HepG2 (cell line): ENCODE measurements around the gene GPN2. TPM values are rescaled to one million over a fixed set of nuclear protein-coding genes. Genes with fewer than 3 reads are reported as not detected.
A peak's percentile ranks its signal among the peaks of the same experiment; 100 is the strongest.

Source experiments
- ARID2 ChIP-seq: sonication (generic); formaldehyde crosslinking; IDR thresholded peaks from 2 replicates; pipeline ENCODE4 v1.8.1; 2022; ENCODE audit warnings: mild to moderate bottlenecking, missing genetic modification reagents, borderline replicate concordance
- ARNTL ChIP-seq: sonication (generic); formaldehyde crosslinking; IDR thresholded peaks from 2 replicates; pipeline ENCODE4 v1.4.0; 2020; ENCODE audit warnings: mild to moderate bottlenecking, missing genetic modification reagents
- BRD4 ChIP-seq: sonication (generic); formaldehyde crosslinking; IDR thresholded peaks from 2 replicates; pipeline ENCODE4 v1.4.0; 2020; ENCODE audit warnings: missing genetic modification reagents
- DMAP1 ChIP-seq: IDR thresholded peaks from 2 replicates; pipeline ENCODE4 v1.6.1; 2016
- ELF4 ChIP-seq: sonication (generic); formaldehyde crosslinking; IDR thresholded peaks from 2 replicates; pipeline ENCODE4 v1.5.0; 2020; ENCODE audit warnings: missing genetic modification reagents, mild to moderate bottlenecking, moderate library complexity, borderline replicate concordance
- ETV5 ChIP-seq: IDR thresholded peaks from 2 replicates; pipeline ENCODE4 v1.6.1; 2018; ENCODE audit warnings: missing biosample characterization, missing genetic modification reagents, inconsistent platforms, borderline replicate concordance
- ETV6 ChIP-seq: sonication (generic); formaldehyde crosslinking; conservative IDR thresholded peaks from 2 replicates; pipeline ENCODE4 v1.4.0; 2020; ENCODE audit warnings: missing genetic modification reagents
- FOSL1 ChIP-seq: sonication (generic); formaldehyde crosslinking; IDR thresholded peaks from 2 replicates; pipeline ENCODE4 v1.9.0; 2021; ENCODE audit warnings: missing genetic modification reagents, borderline replicate concordance
- GLMP ChIP-seq: sonication (generic); formaldehyde crosslinking; IDR thresholded peaks from 2 replicates; pipeline ENCODE4 v1.9.0; 2021; ENCODE audit warnings: missing genetic modification reagents, mild to moderate bottlenecking, borderline replicate concordance
- HDAC6 ChIP-seq: fragments of 200-600 bp; sonication (generic); IDR thresholded peaks from 2 replicates; pipeline ENCODE4 v1.7.0; 2017; ENCODE audit warnings: mild to moderate bottlenecking, antibody characterized with exemption, low read length, low read depth
- HNF1B ChIP-seq: sonication (generic); formaldehyde crosslinking; IDR thresholded peaks from 2 replicates; pipeline ENCODE4 v1.5.1; 2020; ENCODE audit warnings: mild to moderate bottlenecking, moderate library complexity, missing genetic modification reagents
- HNRNPK ChIP-seq: fragments of 200-400 bp; formaldehyde crosslinking; IDR thresholded peaks from 2 replicates; pipeline ENCODE4 v1.6.1; 2018; ENCODE audit warnings: low read length, low read depth, moderate library complexity, mild to moderate bottlenecking; ENCODE audit not compliant: poor library complexity, severe bottlenecking
- IRF2 ChIP-seq: IDR thresholded peaks from 2 replicates; pipeline ENCODE4 v1.6.1; 2018; ENCODE audit warnings: missing genetic modification reagents, missing compliant biosample characterization
- ISX ChIP-seq: sonication (generic); formaldehyde crosslinking; conservative IDR thresholded peaks from 2 replicates; pipeline ENCODE4 v1.5.0; 2020; ENCODE audit warnings: missing genetic modification reagents
- KAT7 ChIP-seq: IDR thresholded peaks from 2 replicates; pipeline ENCODE4 v1.6.1; 2018; ENCODE audit warnings: borderline replicate concordance, missing compliant biosample characterization
- NAIF1 ChIP-seq: sonication (generic); formaldehyde crosslinking; IDR thresholded peaks from 2 replicates; pipeline ENCODE4 v1.5.0; 2020; ENCODE audit warnings: mild to moderate bottlenecking, missing genetic modification reagents, borderline replicate concordance
- POLR2AphosphoS2 ChIP-seq: IDR thresholded peaks from 2 replicates; pipeline ENCODE4 v1.6.1; 2011; ENCODE audit warnings: low read depth, low read length, improper control_type of control experiment
- RBM22 ChIP-seq: fragments of 200-400 bp; formaldehyde crosslinking; optimal IDR thresholded peaks from 2 replicates; pipeline ENCODE3; 2017; ENCODE audit warnings: mild to moderate bottlenecking, low read length, moderate library complexity
- SCMH1 ChIP-seq: sonication (generic); formaldehyde crosslinking; IDR thresholded peaks from 2 replicates; pipeline ENCODE4 v1.9.0; 2021; ENCODE audit warnings: missing genetic modification reagents, mild to moderate bottlenecking, borderline replicate concordance
- TAF15 ChIP-seq: fragments of 200-400 bp; formaldehyde crosslinking; IDR thresholded peaks from one replicate; pipeline ENCODE4 v1.6.1; 2018; ENCODE audit warnings: mild to moderate bottlenecking, low read depth, low read length; ENCODE audit not compliant: poor library complexity, severe bottlenecking
- XBP1 ChIP-seq: sonication (generic); formaldehyde crosslinking; IDR thresholded peaks from 2 replicates; pipeline ENCODE4 v1.5.0; 2020; ENCODE audit warnings: missing genetic modification reagents
- ZFP37 ChIP-seq: sonication (generic); formaldehyde crosslinking; IDR thresholded peaks from 2 replicates; pipeline ENCODE4 v1.4.0; 2020; ENCODE audit warnings: missing genetic modification reagents, borderline replicate concordance
- ZIK1 ChIP-seq: sonication (generic); formaldehyde crosslinking; IDR thresholded peaks from 2 replicates; pipeline ENCODE4 v1.5.0; 2020; ENCODE audit warnings: mild to moderate bottlenecking, low read depth, missing genetic modification reagents, borderline replicate concordance
- ZNF234 ChIP-seq: sonication (generic); formaldehyde crosslinking; conservative IDR thresholded peaks from 2 replicates; pipeline ENCODE4 v1.5.1; 2020; ENCODE audit warnings: mild to moderate bottlenecking, missing genetic modification reagents
- ZNF274 ChIP-seq: sonication (generic); formaldehyde crosslinking; IDR thresholded peaks from 2 replicates; pipeline ENCODE4 v1.5.1; 2020; ENCODE audit warnings: mild to moderate bottlenecking, missing genetic modification reagents
- ZNF317 ChIP-seq: sonication (generic); formaldehyde crosslinking; IDR thresholded peaks from 2 replicates; pipeline ENCODE4 v1.5.0; 2020; ENCODE audit warnings: mild to moderate bottlenecking, missing genetic modification reagents
- ZNF367 ChIP-seq: sonication (generic); formaldehyde crosslinking; IDR thresholded peaks from 2 replicates; pipeline ENCODE4 v1.4.0; 2020; ENCODE audit warnings: missing genetic modification reagents, borderline replicate concordance
- ZNF552 ChIP-seq: sonication (generic); formaldehyde crosslinking; IDR thresholded peaks from 2 replicates; pipeline ENCODE4 v1.9.0; 2022; ENCODE audit warnings: missing genetic modification reagents, mild to moderate bottlenecking, borderline replicate concordance
- ZNF652 ChIP-seq: IDR thresholded peaks from 2 replicates; pipeline ENCODE4 v1.6.1; 2016; ENCODE audit warnings: low read depth, borderline replicate concordance
- ZNF792 ChIP-seq: IDR thresholded peaks from 2 replicates; pipeline ENCODE4 v1.6.1; 2016
- ZSCAN9 ChIP-seq: IDR thresholded peaks from 2 replicates; pipeline ENCODE4 v1.6.1; 2016; ENCODE audit warnings: borderline replicate concordance
- polyA plus RNA-seq, 8 experiments: library from polyadenylated mRNA; depleted of rRNA in 3 of 8; stranded (reverse) in 7 of 8; unstranded in 1 of 8; fragments of >200 nt; fragmentation: Illumina TruSeq in 4 of 8; extraction: Trizol in 4 of 8; gene quantifications; 2 replicates each; pipeline versions ENCODE4 v1.2.1 to v1.2.3, GENCODE V29; 2011 to 2016; ENCODE audit warnings: low read depth in 4 of 8, missing spikeins in 1 of 8, mixed read lengths in 1 of 8; ENCODE audit not compliant: insufficient read depth in 1 of 8
- total RNA-seq, 5 experiments: library from RNA; depleted of rRNA; stranded (reverse); fragments of >200 nt; fragmentation: Illumina TruSeq; extraction: Trizol; gene quantifications; 2 replicates each; pipeline ENCODE4 v1.2.3, GENCODE V29; 2016; ENCODE audit warnings: low read depth in 1 of 5

Gene GPN2
- total and polyA plus RNA-seq, 2 of the 13 experiments (the other 11 are each of a cell fraction or from before 2014, with no cell fraction given), result 19.3 to 38.9 TPM

- TF ChIP-seq ZIK1 (CRISPR knock-in tag) (no peak), ZNF652 (CRISPR knock-in tag) (no peak; the same call in 1 of the 2 replicates), ZNF552 (CRISPR knock-in tag) (no peak), ZNF317 (no peak), GLMP (CRISPR knock-in tag) (no peak), ZNF367 (CRISPR knock-in tag) (no peak), ARID2 (no peak), ETV6 (no peak), HNF1B (CRISPR knock-in tag) (peak; percentile 57; the same call in 1 of the 2 replicates), POLR2AphosphoS2 (no peak), ZNF234 (CRISPR knock-in tag) (no peak), HDAC6 (no peak), TAF15 (no peak), HNRNPK (no peak), BRD4 (CRISPR knock-in tag) (no peak), XBP1 (no peak), ELF4 (CRISPR knock-in tag) (no peak), ZNF792 (CRISPR knock-in tag) (no peak), FOSL1 (CRISPR knock-in tag) (no peak), RBM22 (no peak), KAT7 (CRISPR knock-in tag) (0 out of 2 replicates have a peak, but pooled peaks have one; percentile 64), ETV5 (CRISPR knock-in tag) (0 out of 2 replicates have a peak, but pooled peaks have one; percentile 23), ZFP37 (CRISPR knock-in tag) (no peak), SCMH1 (CRISPR knock-in tag) (no peak), ISX (CRISPR knock-in tag) (no peak), DMAP1 (CRISPR knock-in tag) (no peak), ZNF274 (no peak), NAIF1 (no peak), IRF2 (CRISPR knock-in tag) (peak; percentile 76), ARNTL (CRISPR knock-in tag) (no peak), ZSCAN9 (CRISPR knock-in tag) (peak; percentile 89; the same call in 1 of the 2 replicates)
Measured at GRCh38 chr1:26831546-26832248, 58.4 kb downstream of the GPN2 start (continued).
